ENCODE results near the gene HCN1. TPM values are rescaled to one million over a fixed set of nuclear protein-coding genes. Genes with fewer than 3 reads are reported as not detected.

HCN1 gene
- total RNA-seq, 1 donor, result under 0.01 TPM

GRCh38 chr5:45264447-45264846 is 431.7 kb downstream of the HCN1 start:
- no peak for DNase-seq (ENCODE audit: low read depth)
- TF ChIP-seq, protein P1, sequence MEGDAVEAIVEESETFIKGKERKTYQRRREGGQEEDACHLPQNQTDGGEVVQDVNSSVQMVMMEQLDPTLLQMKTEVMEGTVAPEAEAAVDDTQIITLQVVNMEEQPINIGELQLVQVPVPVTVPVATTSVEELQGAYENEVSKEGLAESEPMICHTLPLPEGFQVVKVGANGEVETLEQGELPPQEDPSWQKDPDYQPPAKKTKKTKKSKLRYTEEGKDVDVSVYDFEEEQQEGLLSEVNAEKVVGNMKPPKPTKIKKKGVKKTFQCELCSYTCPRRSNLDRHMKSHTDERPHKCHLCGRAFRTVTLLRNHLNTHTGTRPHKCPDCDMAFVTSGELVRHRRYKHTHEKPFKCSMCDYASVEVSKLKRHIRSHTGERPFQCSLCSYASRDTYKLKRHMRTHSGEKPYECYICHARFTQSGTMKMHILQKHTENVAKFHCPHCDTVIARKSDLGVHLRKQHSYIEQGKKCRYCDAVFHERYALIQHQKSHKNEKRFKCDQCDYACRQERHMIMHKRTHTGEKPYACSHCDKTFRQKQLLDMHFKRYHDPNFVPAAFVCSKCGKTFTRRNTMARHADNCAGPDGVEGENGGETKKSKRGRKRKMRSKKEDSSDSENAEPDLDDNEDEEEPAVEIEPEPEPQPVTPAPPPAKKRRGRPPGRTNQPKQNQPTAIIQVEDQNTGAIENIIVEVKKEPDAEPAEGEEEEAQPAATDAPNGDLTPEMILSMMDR (IDR thresholded peaks at IDR 0.05; ENCODE audit: insufficient read depth, low read depth, low read length), result no peak
- no peak overlapping the region for H3K4me3 ChIP-seq (ENCODE audit: low read depth, low read length)

DNA sequence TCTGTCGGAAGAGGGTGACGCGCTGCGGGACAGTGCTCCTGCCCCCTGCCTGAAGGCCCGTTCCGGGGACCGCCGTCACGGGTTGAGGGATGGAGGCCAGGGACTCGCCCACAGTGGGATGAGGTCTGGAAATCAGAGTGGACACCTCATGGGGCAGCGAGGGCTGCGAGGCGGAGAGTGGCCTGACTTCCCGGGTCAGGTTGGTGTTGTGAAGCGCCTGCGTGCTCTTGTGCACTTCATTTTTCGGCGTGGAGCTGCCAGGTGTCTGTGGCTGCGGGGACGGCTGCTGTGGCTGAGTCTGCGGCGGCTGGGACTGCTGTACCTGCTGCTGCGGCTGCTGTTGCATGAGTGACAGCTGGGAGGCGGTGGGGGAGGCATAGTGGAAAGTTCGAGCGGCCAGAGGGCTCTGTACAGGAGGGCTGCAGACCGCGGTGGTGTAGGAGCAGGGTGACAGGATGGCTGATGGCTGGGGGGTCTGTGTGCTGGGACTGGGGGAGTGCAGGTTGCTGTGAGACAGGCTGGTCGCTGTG is 434.1 kb downstream of the HCN1 start:
- DNase-seq (ENCODE audit: low read depth), result no peak
- TF ChIP-seq, protein P1 (IDR thresholded peaks at IDR 0.05; ENCODE audit: insufficient read depth, low read depth, low read length), result no peak
- H3K4me3 ChIP-seq (ENCODE audit: low read depth, low read length), result no peak overlapping the region

- H3K4me3 ChIP-seq (ENCODE audit: low read depth, low read length), result no peak overlapping the region
- no peak for DNase-seq (ENCODE audit: low read depth)
- TF ChIP-seq, protein P1 (IDR thresholded peaks at IDR 0.05; ENCODE audit: insufficient read depth, low read depth, low read length), result no peak
Observed at GRCh38 chr5:45261125-45261524, 435.1 kb downstream of the HCN1 start.

DNA sequence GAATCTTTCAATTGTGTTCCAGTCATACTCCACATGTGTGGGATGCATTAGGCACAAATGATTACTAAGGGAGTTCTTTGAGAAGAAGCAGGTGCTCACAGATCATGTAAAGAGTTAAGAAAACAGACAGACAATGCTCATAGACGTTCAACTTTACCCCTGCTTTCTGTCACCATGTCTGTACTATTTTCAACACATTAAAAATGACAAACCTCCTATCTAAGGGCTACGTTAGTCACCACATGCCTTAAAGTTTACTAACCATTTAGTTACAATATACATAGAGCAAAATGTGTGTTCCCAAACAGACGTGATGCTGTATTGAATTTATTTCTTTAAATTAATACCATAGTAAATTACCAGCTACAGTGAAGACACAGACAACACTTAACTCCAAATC is 435.9 kb downstream of the HCN1 start:
- no peak for DNase-seq (ENCODE audit: low read depth)
- TF ChIP-seq, protein P1 (IDR thresholded peaks at IDR 0.05; ENCODE audit: insufficient read depth, low read depth, low read length), result no peak
- no peak overlapping the region for H3K4me3 ChIP-seq (ENCODE audit: low read depth, low read length)

- no peak overlapping the region for H3K4me3 ChIP-seq (ENCODE audit: low read depth, low read length)
- TF ChIP-seq, protein P1 (IDR thresholded peaks at IDR 0.05; ENCODE audit: insufficient read depth, low read depth, low read length), result no peak
- DNase-seq (ENCODE audit: low read depth), result no peak
Observed at GRCh38 chr5:45252978-45253377, 443.2 kb downstream of the HCN1 start.

DNA sequence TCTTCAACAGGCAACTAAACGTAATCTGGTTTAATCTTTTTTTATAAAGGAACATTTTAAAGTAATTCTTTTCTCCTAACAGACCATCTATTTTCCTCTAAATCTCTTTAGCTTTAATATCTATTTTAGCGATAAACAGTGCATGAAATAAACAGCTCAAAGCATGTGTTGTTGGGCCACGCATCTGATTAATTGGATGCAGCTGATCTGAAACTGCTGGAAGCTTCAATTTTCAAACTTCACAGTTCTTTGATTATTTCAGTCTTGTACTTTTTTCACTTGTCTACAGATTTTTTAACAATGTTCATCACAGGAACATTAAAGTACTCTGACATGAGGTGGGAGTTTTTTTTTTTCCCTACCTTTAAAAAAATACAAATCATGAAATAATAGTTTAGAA is 443.6 kb downstream of the HCN1 start:
- H3K4me3 ChIP-seq (ENCODE audit: low read depth, low read length), result no peak overlapping the region
- DNase-seq (ENCODE audit: low read depth), result no peak
- TF ChIP-seq, protein P1 (IDR thresholded peaks at IDR 0.05; ENCODE audit: insufficient read depth, low read depth, low read length), result no peak

GRCh38 chr5:45225571-45226031 is 470.6 kb downstream of the HCN1 start:
- DNase-seq (ENCODE audit: low read depth), result no peak
- TF ChIP-seq, protein P1 (IDR thresholded peaks at IDR 0.05; ENCODE audit: insufficient read depth, low read depth, low read length), result no peak
- H3K4me3 ChIP-seq (ENCODE audit: low read depth, low read length), result no peak overlapping the region

Data from fibroblast of villous mesenchyme (primary cell).